BE2C (cell line): Measurements from ENCODE around the gene PRSS27.
"Not testable (repeated sequence)": the region's sequence is repeated elsewhere in the genome, so short reads cannot be mapped to it uniquely, and the experiment has no call there.

Source experiments
- DNase-seq: peaks from one replicate; pipeline ENCODE4 v3.0.0-alpha.2; 2020
- H3K27me3 ChIP-seq: fragments of 250-450 bp; sonication (Bioruptor Pico); 2 replicates; pipeline ENCODE4 v1.5.1; 2020; ENCODE audit warnings: mild to moderate bottlenecking
- H3K36me3 ChIP-seq: fragments of 250-450 bp; sonication (Bioruptor Pico); 2 replicates; pipeline ENCODE4 v1.5.1; 2020; ENCODE audit warnings: mild to moderate bottlenecking
- H3K4me1 ChIP-seq: fragments of 250-450 bp; sonication (Bioruptor Pico); 2 replicates; pipeline ENCODE4 v1.5.1; 2020
- H3K4me3 ChIP-seq: 2 replicates; pipeline ENCODE4 v1.5.1; 2011; ENCODE audit warnings: low read depth, low read length
- H3K9me3 ChIP-seq: fragments of 250-450 bp; sonication (Bioruptor Pico); 2 replicates; pipeline ENCODE4 v1.5.1; 2020
- CTCF ChIP-seq: IDR thresholded peaks from 2 replicates; pipeline ENCODE4 v1.5.1; 2012; ENCODE audit warnings: mild to moderate bottlenecking, low read depth, low read length

PRSS27 gene

GRCh38 chr16:2687531-2688308 is 32.3 kb downstream of the PRSS27 start:
- TF ChIP-seq CTCF = no peak
- Histone ChIP-seq H3K36me3 (peaks cover 16% of the 10 kb centered on the region; the same call in 1 of the 2 replicates), H3K27me3 (no peaks in the 10 kb centered on the region), H3K9me3 (no peaks in the 10 kb centered on the region), H3K4me3 (no peak overlapping the region), H3K4me1 (no peaks in the 10 kb centered on the region)
- no peak for DNase-seq

- Histone ChIP-seq H3K4me3 (no peak overlapping the region), H3K9me3 (no peaks in the 10 kb centered on the region), H3K36me3 (peaks cover 16% of the 10 kb centered on the region; the same call in 1 of the 2 replicates), H3K27me3 (no peaks in the 10 kb centered on the region), H3K4me1 (no peaks in the 10 kb centered on the region)
- no peak for DNase-seq
- TF ChIP-seq CTCF = no peak
Measured at GRCh38 chr16:2686912-2687507, 33.0 kb downstream of the PRSS27 start.

GRCh38 chr16:2686075-2686474 is 33.9 kb downstream of the PRSS27 start:
- not testable (repeated sequence) for H3K4me1 ChIP-seq, H3K9me3 ChIP-seq, H3K27me3 ChIP-seq, H3K4me3 ChIP-seq, DNase-seq
- H3K36me3 ChIP-seq = peaks cover 14% of the 10 kb centered on the region

- peaks cover 10% of the 10 kb centered on the region for H3K4me1 ChIP-seq
- DNase-seq = not testable (repeated sequence)
Measured at GRCh38 chr16:2683041-2683440, 37.0 kb downstream of the PRSS27 start.

GRCh38 chr16:2682209-2683021 is 37.6 kb downstream of the PRSS27 start, which contains the start of gene KCTD5:
TSS of gene KCTD5 (plus strand) at chr16:2682523. CDS start at chr16:2682549, 26 bp downstream.
- Histone ChIP-seq H3K27me3 (no peaks in the 10 kb centered on the region), H3K36me3 (peaks cover 3% of the 10 kb centered on the region; the same call in 1 of the 2 replicates), H3K4me1 (peaks cover 10% of the 10 kb centered on the region), H3K4me3 (peak within 1 kb of the TSS; percentile 100), H3K9me3 (no peaks in the 10 kb centered on the region)
- no peak for TF ChIP-seq CTCF
- peak; percentile 99 for DNase-seq

More at GRCh38 chr16:2683041-2683440, 37.0 kb downstream of the PRSS27 start:
- H3K27me3 ChIP-seq, H3K9me3 ChIP-seq, H3K36me3 ChIP-seq: not testable (repeated sequence)
- peak overlapping the region; percentile 100 for H3K4me3 ChIP-seq

GRCh38 chr16:2680360-2680759 is 39.7 kb downstream of the PRSS27 start:
- not testable (repeated sequence) for H3K27me3 ChIP-seq, H3K36me3 ChIP-seq, H3K4me3 ChIP-seq, H3K9me3 ChIP-seq, DNase-seq
- H3K4me1 ChIP-seq = peaks cover 10% of the 10 kb centered on the region

GRCh38 chr16:2679902-2680301 is 40.1 kb downstream of the PRSS27 start:
- Histone ChIP-seq H3K4me1 (peaks cover 10% of the 10 kb centered on the region), H3K4me3 (peak overlapping the region; percentile 3; the same call in 1 of the 2 replicates)
- DNase-seq = peak; percentile 80
- H3K27me3 ChIP-seq, H3K36me3 ChIP-seq, H3K9me3 ChIP-seq: not testable (repeated sequence)

GRCh38 chr16:2678206-2678965 is 41.6 kb downstream of the PRSS27 start:
- peaks cover 10% of the 10 kb centered on the region for H3K4me1 ChIP-seq
- not testable (repeated sequence) for H3K27me3 ChIP-seq

GRCh38 chr16:2676937-2677336 is 43.1 kb downstream of the PRSS27 start:
- H3K36me3 ChIP-seq, H3K4me3 ChIP-seq, H3K9me3 ChIP-seq, H3K27me3 ChIP-seq, DNase-seq: not testable (repeated sequence)
- peaks cover 15% of the 10 kb centered on the region for H3K4me1 ChIP-seq

More at GRCh38 chr16:2678206-2678965, 41.6 kb downstream of the PRSS27 start:
- DNase-seq, H3K4me3 ChIP-seq, H3K9me3 ChIP-seq, H3K36me3 ChIP-seq: not testable (repeated sequence)
